HG03439 (cell line): ENCODE data around the gene PFKFB1.
"Not testable (repeated sequence)": the region's sequence is repeated elsewhere in the genome, so short reads cannot be mapped to it uniquely, and the experiment has no call there.

ENCODE experiments used
- ATAC-seq: cut with Tn5 transposase; IDR thresholded peaks from one replicate; pipeline ENCODE4 v1.9.1; 2021; ENCODE audit warnings: mild to moderate bottlenecking, moderate library complexity; ENCODE audit not compliant: unreplicated experiment

PFKFB1 gene

DNA sequence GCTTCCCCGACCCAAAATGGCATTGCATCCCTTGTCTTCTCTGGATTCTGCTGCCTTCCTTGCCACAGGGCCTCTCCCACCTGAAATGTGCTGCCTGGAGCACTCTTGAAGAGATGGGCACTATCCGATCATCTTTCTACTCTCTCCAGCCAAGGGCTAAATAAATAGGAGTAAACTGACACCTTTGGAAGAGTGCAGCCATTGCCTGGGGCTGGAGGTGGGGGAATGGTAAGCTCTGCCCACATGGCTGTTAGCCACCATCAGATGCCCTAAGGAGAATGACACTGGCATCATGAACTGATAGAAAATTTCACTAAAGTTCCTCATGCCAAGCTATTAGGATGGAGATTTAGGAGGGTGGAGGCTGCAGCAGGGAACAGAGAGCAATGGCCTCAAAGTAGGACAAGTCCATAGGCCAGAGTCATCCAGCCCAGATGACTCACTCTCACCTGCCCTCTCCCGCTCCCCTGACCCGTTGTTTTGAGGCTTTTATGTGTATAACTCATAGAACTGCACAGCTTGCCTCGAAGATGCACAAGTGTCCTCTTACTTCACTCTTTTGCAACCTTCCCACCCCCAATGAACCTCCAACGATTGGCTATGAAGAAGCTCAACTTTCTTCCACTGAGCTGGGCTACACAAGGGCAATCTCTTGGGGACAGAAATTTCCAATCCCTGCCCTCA lies 822 bp upstream of the PFKFB1 start:
- ATAC-seq: no peak

DNA sequence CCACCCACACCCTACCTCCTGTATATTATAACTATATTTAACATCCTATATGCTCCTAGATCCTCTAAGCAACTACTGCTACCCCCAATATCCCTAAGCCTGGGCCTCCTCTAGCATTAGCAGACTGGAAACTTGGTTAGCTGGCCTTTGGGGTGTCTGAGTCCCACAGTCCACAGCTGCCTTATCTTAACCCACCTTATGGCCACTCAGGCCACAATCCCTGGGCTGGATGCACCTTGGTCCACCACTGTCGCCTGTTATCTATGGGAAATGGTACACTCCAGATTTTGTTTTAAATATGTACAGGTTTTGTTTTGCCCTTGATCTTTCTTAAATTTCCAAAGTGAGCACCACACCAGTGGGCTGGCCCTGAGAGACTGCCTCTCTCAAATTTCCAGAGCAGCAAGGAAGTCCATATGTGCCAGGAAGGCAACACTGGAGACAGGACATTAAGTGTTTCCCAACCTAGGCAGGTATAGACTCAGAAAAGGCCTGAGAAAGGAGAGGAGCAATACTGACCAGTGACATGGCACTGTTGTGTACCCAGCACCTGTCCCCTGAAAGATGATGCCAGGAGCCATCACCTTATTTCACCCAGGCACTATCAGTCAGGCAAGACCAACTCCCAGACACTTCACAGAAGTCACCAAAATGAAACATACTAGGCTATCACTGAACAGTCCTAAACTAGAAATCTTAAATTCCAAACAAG lies 921 bp downstream of the PFKFB1 start:
- ATAC-seq: no peak

DNA sequence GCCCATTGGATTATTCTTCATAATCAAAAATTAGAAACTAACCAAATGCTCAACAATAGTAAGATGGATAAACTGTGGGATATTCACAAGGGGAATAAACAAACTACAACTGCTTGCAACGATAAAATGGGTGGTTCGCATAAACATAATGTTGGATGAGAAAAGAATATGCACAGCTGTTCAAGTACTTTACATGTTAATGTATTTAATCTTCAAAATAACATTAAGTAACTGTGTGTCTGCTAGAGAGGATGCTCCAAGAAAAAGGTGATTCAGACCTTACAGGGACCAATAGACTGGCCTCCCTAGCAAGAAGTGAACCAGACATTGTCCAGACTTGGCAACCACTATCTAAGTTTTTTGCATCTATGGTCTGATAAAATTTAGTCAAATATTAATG lies 2.3 kb downstream of the PFKFB1 start:
- no peak for ATAC-seq

DNA sequence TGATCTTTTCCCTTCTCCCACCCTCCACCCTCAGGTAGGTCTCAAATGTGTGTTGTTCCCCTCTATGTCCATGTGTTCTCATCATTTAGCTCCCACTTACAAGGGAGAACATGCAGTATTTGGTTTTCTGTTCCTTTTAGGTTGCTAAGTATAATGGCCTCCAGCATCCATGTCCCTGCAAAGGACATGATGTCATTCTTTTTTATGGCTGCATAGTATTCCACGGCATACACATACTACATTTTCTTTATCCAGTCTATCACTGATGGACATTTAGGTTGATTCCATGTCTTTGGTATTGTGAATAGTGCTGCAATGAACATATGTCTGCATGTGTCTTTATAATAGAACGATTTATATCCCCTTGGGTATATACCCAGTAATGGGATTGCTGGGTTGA lies 10.7 kb downstream of the PFKFB1 start:
- ATAC-seq: not testable (repeated sequence)

DNA sequence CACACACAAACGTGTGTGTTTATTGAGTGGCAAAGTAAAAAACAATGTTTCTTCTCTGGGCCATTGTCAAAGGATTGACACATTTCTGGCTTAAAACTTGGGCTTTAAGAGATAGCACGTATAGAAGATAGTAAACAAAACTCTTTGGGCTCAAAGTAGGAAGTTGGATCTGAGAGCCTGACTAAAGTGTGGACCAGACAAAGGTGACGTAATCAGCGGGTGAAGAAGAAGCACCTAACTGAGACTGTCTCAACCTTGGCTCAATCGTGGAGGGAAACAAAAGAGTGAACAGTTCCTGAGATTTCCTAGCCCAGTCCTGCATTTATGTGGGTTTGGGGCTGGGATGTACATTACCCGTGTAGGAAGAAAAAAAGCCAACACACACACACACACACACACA lies 13.7 kb downstream of the PFKFB1 start:
- no peak for ATAC-seq

DNA sequence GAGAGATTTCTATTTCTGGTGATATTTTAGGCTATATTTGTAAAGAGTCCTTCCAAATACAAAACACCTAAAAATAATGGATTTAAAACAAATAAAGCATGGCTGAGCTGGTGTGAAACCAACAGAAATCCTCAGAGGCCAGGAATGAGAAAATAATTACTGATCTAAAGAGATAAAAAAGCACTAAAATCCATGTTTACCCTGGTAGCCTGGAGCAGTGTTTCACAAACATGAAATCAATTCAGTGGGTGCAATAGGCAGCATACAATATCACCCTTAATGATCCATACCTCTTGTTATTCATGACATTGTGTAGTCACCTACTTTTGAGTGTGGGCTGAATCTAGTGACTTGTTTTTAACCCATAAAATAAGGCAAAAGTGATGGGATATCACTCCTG lies 14.6 kb downstream of the PFKFB1 start:
- ATAC-seq: no peak

DNA sequence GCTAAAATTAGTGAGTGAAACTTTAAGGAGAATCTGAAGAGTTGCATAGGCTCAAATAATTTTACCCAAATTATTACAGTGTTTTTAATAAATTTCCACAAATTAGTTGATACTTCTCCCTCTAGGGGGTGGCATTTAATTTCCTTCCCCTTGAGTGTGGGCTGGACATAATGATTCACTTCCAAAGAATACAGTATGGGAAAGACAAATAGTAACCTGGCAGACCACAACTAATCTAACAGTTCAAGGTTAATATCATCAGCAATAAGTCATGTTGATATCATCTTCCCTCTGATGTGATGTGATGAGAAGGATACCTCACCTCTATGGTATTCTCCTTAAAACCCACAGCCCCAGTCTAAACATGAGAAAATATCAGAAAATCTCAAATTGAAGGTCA lies 15.5 kb downstream of the PFKFB1 start:
- ATAC-seq: no peak

DNA sequence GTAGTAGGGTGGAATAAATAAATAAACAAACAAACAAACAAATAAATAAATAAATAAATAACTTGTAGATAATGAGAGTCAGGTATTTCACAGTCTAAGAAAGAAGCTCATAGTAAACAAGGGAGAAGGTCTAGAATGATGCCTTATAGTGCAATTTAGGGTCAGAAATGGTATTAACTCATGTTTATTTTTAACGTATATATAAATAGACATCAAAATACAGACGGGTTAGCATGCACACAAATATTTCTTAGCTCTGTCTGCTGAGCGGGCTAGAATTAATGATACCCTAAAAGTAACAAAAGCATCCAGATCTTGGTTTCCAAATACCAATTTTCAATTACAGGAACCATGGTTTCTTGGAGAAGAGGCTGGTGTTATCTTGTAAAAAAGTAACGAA lies 16.6 kb downstream of the PFKFB1 start:
- no peak for ATAC-seq

DNA sequence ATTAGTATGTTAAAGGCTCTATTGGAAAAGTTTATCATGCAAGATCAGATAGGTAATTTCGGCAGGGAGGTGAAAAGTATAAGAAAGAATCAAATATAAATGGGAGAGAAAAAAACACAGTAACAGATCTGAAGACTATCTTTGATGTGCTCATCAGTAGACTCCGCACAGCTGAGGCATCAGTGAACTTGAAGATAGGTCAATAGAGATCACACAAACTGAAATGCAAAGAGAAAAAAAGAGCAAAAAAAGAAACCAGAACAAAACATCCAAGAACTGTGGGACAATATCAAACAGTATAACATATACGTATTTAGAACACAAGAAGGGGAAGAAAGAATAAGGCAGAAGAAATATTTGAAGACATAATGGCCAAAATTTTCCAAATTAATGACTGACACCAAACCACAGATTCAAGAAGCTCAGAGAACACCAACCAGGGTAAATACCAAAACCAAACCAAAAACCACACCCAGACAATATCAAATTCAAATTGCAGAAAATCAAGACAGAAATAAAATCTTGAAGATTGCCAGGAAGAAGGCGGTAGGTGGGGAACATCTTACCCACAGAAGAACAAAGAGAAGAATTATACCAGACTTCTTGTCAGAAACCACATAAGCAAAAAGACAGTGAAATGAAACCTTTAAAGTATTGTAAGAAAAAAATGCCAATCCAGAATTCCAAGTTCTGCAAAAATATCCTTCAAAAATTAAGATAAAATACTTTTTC lies 29.1 kb downstream of the PFKFB1 start:
- no peak for ATAC-seq

DNA sequence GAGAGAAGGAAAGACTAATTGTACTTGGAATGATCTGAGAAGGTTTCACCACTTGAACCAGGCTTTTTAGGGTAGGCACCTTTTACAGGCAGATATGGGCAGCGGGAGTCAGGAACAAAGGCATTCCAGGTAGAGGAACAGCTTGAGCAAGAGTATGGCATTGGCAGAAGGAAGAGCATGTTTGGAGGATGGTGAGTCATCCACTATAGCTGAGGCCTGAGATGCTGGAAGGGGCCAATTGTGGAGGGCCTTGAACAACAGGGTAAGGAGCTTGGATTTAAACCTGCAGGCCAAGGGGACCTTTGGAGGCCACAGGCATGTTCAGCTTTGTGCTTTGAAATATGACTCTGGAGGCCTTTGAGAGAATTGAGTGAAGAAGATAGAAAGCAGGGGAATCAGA lies 32.2 kb downstream of the PFKFB1 start:
- no peak for ATAC-seq

DNA sequence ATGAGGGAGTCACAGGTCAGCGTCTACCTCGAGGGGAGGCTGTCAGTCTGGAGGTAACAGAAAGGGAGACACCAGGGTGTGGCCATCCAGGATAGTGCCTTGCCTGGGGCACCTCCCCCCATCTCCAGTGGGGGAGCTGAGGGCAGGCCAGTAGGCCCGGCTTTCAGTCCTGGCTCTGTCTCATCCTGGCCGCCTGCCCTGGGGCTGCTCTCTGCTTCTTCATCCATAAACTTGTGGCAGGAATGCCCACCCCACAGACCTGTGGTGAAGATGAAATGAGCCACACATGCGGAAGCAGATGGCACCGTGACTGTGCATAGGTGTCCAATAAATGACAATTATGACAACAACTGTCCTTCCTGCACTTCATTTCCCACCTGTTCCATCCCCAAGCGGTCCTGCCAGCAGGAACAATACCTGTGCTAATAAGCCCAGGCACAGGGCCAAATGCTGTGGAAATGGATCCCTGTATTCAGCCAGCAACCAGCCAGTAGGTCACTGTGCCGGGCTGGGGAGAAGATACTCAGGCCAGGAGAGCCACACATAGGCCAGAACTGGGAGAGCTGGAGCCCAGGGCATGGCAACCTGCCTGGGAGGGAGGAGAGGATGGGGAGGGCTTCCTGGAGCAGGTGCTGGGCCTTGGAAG lies 43.1 kb downstream of the PFKFB1 start:
- no peak for ATAC-seq

DNA sequence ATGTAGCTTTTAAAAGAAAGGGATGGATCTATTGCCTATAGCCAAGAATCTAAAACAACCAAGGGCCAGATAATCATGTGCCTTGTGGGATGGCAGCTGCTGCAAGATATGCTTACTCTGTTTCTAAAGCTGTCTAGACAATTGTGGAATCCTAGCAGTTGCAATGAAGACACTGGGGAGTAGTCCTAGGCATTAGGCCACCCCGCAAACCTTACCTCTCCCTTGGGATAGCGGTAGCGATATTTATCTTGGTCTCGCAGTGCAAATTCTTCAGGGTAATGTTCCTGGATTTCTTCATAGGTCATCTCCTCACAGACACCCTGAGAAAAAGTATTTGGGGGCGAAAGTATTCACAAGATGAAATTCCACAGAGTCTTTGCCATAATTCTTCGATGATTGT lies 48.8 kb downstream of the PFKFB1 start:
- ATAC-seq: no peak

DNA sequence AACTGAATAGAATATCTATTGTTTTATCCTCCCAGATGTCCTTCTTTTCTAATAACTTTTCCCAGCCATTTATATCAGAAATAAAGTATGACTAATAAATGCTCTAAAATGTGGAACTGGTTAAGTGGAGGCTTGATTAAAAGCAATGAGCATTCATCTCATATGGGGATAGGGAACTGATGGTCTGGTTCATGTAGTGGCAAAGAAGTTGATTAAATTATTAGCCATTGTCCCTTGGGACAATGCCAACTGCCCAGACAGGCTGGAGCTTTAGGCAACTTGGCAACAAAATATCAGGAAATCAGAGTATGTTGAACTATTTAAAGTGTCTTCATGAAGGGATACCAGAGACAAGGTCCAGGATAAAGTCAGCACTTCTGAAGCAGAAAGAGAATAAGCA lies 49.2 kb downstream of the PFKFB1 start:
- no peak for ATAC-seq

DNA sequence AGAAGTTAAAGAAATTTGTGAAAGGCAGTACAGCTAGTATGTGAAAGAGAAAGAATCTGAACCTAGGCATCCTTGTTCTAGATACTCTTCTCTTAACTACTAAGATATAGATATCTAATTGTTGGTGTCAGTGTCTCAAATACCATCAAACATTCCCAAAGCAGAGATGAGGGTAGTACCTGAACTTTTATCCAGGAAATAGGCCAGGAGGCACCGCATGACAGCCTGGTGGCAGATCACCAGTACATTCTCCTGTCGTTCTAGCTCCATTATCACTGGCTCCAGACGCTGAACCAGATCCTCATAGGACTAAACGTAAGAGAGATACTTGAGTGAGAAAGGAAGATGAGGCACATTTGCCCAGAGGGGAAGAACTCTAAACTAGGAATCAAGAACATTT lies 56.6 kb downstream of the PFKFB1 start:
- no peak for ATAC-seq

DNA sequence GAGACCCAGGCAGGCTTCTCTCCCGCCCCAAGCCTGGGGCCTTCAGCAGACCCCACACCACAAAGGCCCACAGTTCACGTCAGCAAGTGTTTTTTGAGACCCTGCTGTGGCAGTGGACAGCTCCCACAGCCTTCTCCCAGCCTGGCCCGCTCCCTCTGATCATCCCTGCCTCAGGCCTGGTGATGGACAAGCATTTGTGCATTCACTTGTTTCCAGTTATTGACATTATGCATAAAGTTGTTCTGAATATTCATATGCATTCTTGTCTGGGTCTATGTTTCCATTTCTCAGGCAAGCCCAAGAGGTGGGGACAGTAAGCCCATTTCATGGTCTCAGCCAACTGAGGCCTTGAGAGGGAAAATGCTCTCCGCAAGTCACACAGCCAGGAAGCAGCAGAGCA lies 58.7 kb downstream of the PFKFB1 start:
- no peak for ATAC-seq

DNA sequence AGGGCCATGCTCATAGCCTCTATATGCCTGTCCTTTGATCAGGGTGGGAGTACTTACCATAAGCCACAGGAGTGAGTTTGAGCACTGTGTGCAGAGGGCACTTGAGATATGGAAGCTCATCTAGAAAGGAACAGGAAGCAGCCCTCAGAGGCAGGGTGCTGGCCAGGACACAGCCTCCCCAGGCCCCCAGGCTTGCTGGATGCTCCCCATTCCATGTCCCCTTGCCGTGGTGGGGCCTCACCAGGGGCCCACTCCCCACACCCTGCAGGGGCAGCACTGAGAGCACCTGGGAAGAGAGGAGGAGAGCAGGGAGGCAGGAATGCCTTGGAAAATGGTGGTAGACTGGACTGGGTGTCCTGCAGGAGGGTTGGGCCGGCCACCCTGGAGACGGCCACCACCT lies 59.1 kb downstream of the PFKFB1 start:
- ATAC-seq: no peak

DNA sequence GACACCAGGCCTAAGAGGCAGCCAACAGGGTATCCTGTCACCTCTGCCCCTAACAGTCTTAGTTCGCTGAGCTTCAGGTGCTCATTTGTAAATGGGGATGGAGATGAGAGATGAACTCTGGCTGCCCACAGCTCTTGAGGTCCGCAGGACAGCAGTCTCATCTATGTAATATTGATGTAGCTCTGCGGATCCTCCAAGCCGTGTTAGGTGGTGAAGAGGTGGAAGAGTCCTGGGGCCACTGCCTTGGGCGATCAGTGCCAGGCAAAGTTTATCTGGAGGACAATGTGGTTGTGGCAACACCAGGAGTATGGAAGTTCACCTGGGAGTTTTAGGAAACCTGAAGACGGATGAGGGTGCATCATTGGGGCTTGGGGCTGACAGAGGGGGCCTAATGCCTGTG lies 59.9 kb downstream of the PFKFB1 start:
- ATAC-seq: no peak

DNA sequence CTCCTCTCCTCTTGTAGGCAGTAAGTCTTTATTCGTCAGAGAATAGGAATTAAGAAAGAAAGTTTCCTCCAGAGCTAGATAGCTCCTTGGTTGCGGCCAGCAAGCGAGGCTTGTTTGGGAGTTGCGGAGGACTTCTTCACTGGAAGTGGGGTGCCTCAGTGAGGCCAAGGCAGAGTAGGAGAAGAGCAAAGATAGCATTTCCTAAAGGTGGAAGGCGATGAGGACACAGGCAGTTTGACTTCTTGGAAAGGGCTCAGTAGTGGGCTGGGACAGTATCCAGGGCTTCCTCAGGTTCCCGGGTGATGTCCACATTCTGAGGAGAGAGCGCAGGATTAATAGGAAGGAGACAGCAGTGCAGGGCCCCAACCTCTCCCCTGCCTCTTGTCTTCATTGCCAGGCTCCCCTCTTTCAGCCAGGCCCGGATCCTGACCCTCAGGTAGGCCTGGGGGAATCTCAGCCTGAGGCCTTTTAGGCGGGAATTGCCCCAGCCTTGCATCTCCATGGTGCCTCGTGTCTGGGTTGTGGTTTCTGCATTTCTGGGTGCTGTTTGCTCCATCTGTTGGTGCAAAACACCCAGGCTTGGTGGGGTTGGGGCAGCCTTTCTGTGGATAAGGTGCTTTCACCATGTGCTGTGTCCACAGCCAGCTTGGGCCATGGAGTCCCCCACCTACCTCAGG lies 60.7 kb downstream of the PFKFB1 start:
- ATAC-seq: no peak

DNA sequence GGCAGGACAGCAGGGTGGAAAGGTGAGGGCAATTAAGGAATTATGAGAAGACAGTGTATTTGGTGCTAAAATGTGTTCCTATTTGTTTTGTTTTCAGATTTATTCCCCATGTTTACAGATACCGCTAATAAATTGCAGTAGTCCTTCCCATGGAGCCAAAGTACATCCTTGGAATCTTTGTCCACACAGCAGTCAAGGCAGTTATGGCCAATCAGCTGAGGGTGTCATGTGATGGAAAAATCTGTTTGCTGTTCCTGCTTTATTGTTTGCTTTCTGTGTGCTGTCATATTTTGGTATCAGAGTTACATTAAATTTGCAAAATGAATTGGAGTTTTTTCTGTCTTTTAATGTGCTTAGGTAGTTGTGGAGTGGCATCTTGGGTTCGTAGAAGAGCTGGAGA lies 62.9 kb downstream of the PFKFB1 start:
- no peak for ATAC-seq

DNA sequence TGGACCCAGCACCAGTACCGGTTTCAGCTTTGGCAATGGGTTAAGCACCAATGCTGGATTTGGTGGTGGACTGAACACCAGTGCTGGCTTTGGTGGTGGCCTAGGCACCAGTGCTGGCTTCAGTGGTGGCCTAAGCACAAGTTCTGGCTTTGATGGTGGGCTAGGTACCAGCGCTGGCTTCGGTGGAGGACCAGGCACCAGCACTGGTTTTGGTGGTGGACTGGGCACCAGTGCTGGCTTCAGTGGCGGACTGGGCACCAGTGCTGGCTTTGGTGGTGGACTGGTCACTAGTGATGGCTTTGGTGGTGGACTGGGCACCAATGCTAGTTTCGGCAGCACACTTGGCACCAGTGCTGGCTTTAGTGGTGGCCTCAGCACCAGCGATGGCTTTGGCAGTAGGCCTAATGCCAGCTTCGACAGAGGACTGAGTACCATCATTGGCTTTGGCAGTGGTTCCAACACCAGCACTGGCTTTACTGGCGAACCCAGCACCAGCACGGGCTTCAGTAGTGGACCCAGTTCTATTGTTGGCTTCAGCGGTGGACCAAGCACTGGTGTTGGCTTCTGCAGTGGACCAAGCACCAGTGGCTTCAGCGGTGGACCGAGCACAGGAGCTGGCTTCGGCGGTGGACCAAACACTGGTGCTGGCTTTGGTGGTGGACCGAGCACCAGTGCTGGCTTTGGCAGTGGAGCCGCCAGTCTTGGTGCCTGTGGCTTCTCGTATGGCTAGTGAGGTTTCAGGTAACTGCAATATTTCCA lies 63.5 kb downstream of the PFKFB1 start:
- ATAC-seq: no peak
